RKO (cell line): Measurements from ENCODE around the gene SLAIN1.
"Not testable (repeated sequence)": the region's sequence is repeated elsewhere in the genome, so short reads cannot be mapped to it uniquely, and the experiment has no call there.

Source experiments
- DNase-seq: peaks from one replicate; pipeline ENCODE4 v3.0.0-alpha.2; 2016; ENCODE audit warnings: low spot score

Gene SLAIN1

GRCh38 chr13:77697217-77698103, at the start of gene SLAIN1:
TSS of gene SLAIN1 (plus strand) at chr13:77697687. CDS start at chr13:77697914, 227 bp downstream.
- no peak for DNase-seq

- no peak for DNase-seq
Observed at GRCh38 chr13:77650409-77650808, 47.1 kb upstream of the SLAIN1 start.

- no peak for DNase-seq
Observed at GRCh38 chr13:77653301-77653700, 44.2 kb upstream of the SLAIN1 start.

- not testable (repeated sequence) for DNase-seq
Observed at GRCh38 chr13:77660016-77660415, 37.5 kb upstream of the SLAIN1 start.

GRCh38 chr13:77660841-77661250, 36.6 kb upstream of the SLAIN1 start:
- DNase-seq, result no peak

GRCh38 chr13:77662301-77662700, 35.2 kb upstream of the SLAIN1 start:
- not testable (repeated sequence) for DNase-seq

- not testable (repeated sequence) for DNase-seq
Observed at GRCh38 chr13:77662831-77663230, 34.7 kb upstream of the SLAIN1 start.

- no peak for DNase-seq
Observed at GRCh38 chr13:77674852-77675251, 22.6 kb upstream of the SLAIN1 start.

- no peak for DNase-seq
Observed at GRCh38 chr13:77678691-77679235, 18.7 kb upstream of the SLAIN1 start.

- no peak for DNase-seq
Observed at GRCh38 chr13:77687799-77688198, 9.7 kb upstream of the SLAIN1 start.

- no peak for DNase-seq
Observed at GRCh38 chr13:77691871-77692270, 5.6 kb upstream of the SLAIN1 start.

- DNase-seq, result no peak
Observed at GRCh38 chr13:77692746-77693448, 4.6 kb upstream of the SLAIN1 start.

- DNase-seq, result no peak
Observed at GRCh38 chr13:77693449-77693940, 4.0 kb upstream of the SLAIN1 start.

GRCh38 chr13:77696006-77696878, 1.2 kb upstream of the SLAIN1 start:
- no peak for DNase-seq

GRCh38 chr13:77696879-77697216, 639 bp upstream of the SLAIN1 start:
- no peak for DNase-seq

GRCh38 chr13:77698201-77699058, 943 bp downstream of the SLAIN1 start:
- no peak for DNase-seq

- no peak for DNase-seq
Observed at GRCh38 chr13:77699059-77699680, 1.7 kb downstream of the SLAIN1 start.

GRCh38 chr13:77701305-77701704, 3.8 kb downstream of the SLAIN1 start:
- DNase-seq, result no peak

GRCh38 chr13:77702366-77702765, 4.9 kb downstream of the SLAIN1 start:
- no peak for DNase-seq

- DNase-seq, result no peak
Observed at GRCh38 chr13:77703408-77703807, 5.9 kb downstream of the SLAIN1 start.
